Ishikawa (cell line): Measurements from ENCODE around the gene NEK10.

Experiments used
- EP300 ChIP-seq: IDR thresholded peaks from 2 replicates; pipeline ENCODE4 v1.6.1; 2012; ENCODE audit warnings: borderline replicate concordance
- TEAD4 ChIP-seq: IDR thresholded peaks from 2 replicates; pipeline ENCODE4 v1.6.1; 2012

DNA sequence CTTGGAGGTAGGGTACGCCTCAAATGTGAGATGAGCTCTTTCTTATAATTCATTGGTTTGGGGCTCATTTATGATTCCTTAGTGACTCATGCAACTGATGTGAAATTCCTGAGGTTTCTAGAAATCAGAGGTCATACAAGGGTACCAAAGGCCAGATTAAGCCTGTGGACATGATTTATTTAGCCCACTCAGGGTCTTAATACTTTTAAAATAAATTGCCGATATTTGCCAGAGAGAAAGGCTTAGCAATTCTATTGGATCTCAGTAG is 289.0 kb downstream of the NEK10 start:
- TF ChIP-seq EP300 (no peak), TEAD4 (no peak)
